ENCODE measurements around the gene GRIK1.
"Not testable (repeated sequence)": the region's sequence is repeated elsewhere in the genome, so short reads cannot be mapped to it uniquely, and the experiment has no call there.

GRIK1 gene

GRCh38 chr21:29610779-29611360 lies 328.9 kb downstream of the GRIK1 start:
- no peak for DNase-seq (ENCODE audit: low read depth)

GRCh38 chr21:29606613-29607012 lies 333.2 kb downstream of the GRIK1 start:
- DNase-seq (ENCODE audit: low read depth) = no peak

GRCh38 chr21:29605219-29605618 lies 334.6 kb downstream of the GRIK1 start:
- DNase-seq (ENCODE audit: low read depth) = not testable (repeated sequence)

GRCh38 chr21:29604076-29604475 lies 335.7 kb downstream of the GRIK1 start:
- no peak for DNase-seq (ENCODE audit: low read depth)

GRCh38 chr21:29601047-29601446 lies 338.7 kb downstream of the GRIK1 start:
- no peak for DNase-seq (ENCODE audit: low read depth)

- no peak for DNase-seq (ENCODE audit: low read depth)
Observed at GRCh38 chr21:29586696-29587095, 353.1 kb downstream of the GRIK1 start.

- DNase-seq (ENCODE audit: low read depth) = no peak
Observed at GRCh38 chr21:29585462-29585861, 354.3 kb downstream of the GRIK1 start.

GRCh38 chr21:29583424-29583924 lies 356.3 kb downstream of the GRIK1 start:
- DNase-seq (ENCODE audit: low read depth) = no peak

- no peak for DNase-seq (ENCODE audit: low read depth)
Observed at GRCh38 chr21:29582855-29583254, 356.9 kb downstream of the GRIK1 start.

GRCh38 chr21:29581393-29581792 lies 358.4 kb downstream of the GRIK1 start:
- no peak for DNase-seq (ENCODE audit: low read depth)

GRCh38 chr21:29580732-29581285 lies 359.0 kb downstream of the GRIK1 start:
- no peak for DNase-seq (ENCODE audit: low read depth)

GRCh38 chr21:29578306-29578705 lies 361.5 kb downstream of the GRIK1 start:
- no peak for DNase-seq (ENCODE audit: low read depth)

GRCh38 chr21:29571949-29572348 lies 367.8 kb downstream of the GRIK1 start:
- DNase-seq (ENCODE audit: low read depth) = no peak

GRCh38 chr21:29568020-29568697 lies 371.6 kb downstream of the GRIK1 start:
- no peak for DNase-seq (ENCODE audit: low read depth)

GRCh38 chr21:29557931-29558725 lies 381.7 kb downstream of the GRIK1 start:
- DNase-seq (ENCODE audit: low read depth) = no peak

GRCh38 chr21:29557200-29557599 lies 382.6 kb downstream of the GRIK1 start:
- DNase-seq (ENCODE audit: low read depth) = no peak

- no peak for DNase-seq (ENCODE audit: low read depth)
Observed at GRCh38 chr21:29555601-29556000, 384.2 kb downstream of the GRIK1 start.

- DNase-seq (ENCODE audit: low read depth) = no peak
Observed at GRCh38 chr21:29550205-29550604, 389.6 kb downstream of the GRIK1 start.

- no peak for DNase-seq (ENCODE audit: low read depth)
Observed at GRCh38 chr21:29549614-29550013, 390.2 kb downstream of the GRIK1 start.

GRCh38 chr21:29547998-29548397 lies 391.8 kb downstream of the GRIK1 start:
- DNase-seq (ENCODE audit: low read depth) = no peak

GRCh38 chr21:29546071-29546470 lies 393.7 kb downstream of the GRIK1 start:
- DNase-seq (ENCODE audit: low read depth) = no peak

- no peak for DNase-seq (ENCODE audit: low read depth)
Observed at GRCh38 chr21:29540289-29540688, 399.5 kb downstream of the GRIK1 start.

GRCh38 chr21:29538115-29538514 lies 401.7 kb downstream of the GRIK1 start:
- DNase-seq (ENCODE audit: low read depth) = no peak

All from T follicular helper cell (primary cell).